ENCODE data around the gene CBLN3. TPM values are rescaled to one million over a fixed set of nuclear protein-coding genes. Genes with fewer than 3 reads are reported as not detected.

Gene CBLN3
- total RNA-seq, 1 donor from 2014 or later, result 3.9 TPM

- H3K27ac Mint-ChIP-seq, result no peak overlapping the region
- H3K27me3 Mint-ChIP-seq (ENCODE audit: low read depth), result no peaks in the 10 kb centered on the region
- TF ChIP-seq, protein P1, sequence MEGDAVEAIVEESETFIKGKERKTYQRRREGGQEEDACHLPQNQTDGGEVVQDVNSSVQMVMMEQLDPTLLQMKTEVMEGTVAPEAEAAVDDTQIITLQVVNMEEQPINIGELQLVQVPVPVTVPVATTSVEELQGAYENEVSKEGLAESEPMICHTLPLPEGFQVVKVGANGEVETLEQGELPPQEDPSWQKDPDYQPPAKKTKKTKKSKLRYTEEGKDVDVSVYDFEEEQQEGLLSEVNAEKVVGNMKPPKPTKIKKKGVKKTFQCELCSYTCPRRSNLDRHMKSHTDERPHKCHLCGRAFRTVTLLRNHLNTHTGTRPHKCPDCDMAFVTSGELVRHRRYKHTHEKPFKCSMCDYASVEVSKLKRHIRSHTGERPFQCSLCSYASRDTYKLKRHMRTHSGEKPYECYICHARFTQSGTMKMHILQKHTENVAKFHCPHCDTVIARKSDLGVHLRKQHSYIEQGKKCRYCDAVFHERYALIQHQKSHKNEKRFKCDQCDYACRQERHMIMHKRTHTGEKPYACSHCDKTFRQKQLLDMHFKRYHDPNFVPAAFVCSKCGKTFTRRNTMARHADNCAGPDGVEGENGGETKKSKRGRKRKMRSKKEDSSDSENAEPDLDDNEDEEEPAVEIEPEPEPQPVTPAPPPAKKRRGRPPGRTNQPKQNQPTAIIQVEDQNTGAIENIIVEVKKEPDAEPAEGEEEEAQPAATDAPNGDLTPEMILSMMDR (IDR thresholded peaks at IDR 0.05; ENCODE audit: unreplicated experiment), result no peak
- DNase-seq (ENCODE audit: low spot score in 2 of 2, unreplicated experiment in 2 of 2), result no peak
- H3K4me1 Mint-ChIP-seq, result peaks cover 29% of the 10 kb centered on the region
- H3K9me3 Mint-ChIP-seq, result no peaks in the 10 kb centered on the region
- no peaks in the 10 kb centered on the region for H3K36me3 Mint-ChIP-seq
- no peak overlapping the region for H3K4me3 Mint-ChIP-seq
These were observed 6.5 kb downstream of the CBLN3 start for GRCh38 chr14:24422694-24423601.

GRCh38 chr14:24422261-24422660 lies 7.2 kb downstream of the CBLN3 start:
- no peak for DNase-seq (ENCODE audit: low spot score in 2 of 2, unreplicated experiment in 2 of 2)
- H3K36me3 Mint-ChIP-seq, result no peaks in the 10 kb centered on the region
- peaks cover 26% of the 10 kb centered on the region for H3K4me1 Mint-ChIP-seq
- H3K27me3 Mint-ChIP-seq (ENCODE audit: low read depth), result no peaks in the 10 kb centered on the region
- H3K9me3 Mint-ChIP-seq, result no peaks in the 10 kb centered on the region
- no peak overlapping the region for H3K4me3 Mint-ChIP-seq
- H3K27ac Mint-ChIP-seq, result no peak overlapping the region
- TF ChIP-seq, protein P1 (IDR thresholded peaks at IDR 0.05; ENCODE audit: unreplicated experiment), result no peak

GRCh38 chr14:24418492-24418873 lies 11.0 kb downstream of the CBLN3 start:
- Mint-ChIP-seq H3K36me3 (peaks cover 12% of the 10 kb centered on the region), H3K27me3 (ENCODE audit: low read depth) (no peaks in the 10 kb centered on the region), H3K9me3 (no peaks in the 10 kb centered on the region), H3K4me3 (no peak overlapping the region), H3K27ac (no peak overlapping the region), H3K4me1 (peaks cover 9% of the 10 kb centered on the region)
- DNase-seq (ENCODE audit: low spot score in 2 of 2, unreplicated experiment in 2 of 2), result no peak
- TF ChIP-seq, protein P1 (IDR thresholded peaks at IDR 0.05; ENCODE audit: unreplicated experiment), result no peak

DNA sequence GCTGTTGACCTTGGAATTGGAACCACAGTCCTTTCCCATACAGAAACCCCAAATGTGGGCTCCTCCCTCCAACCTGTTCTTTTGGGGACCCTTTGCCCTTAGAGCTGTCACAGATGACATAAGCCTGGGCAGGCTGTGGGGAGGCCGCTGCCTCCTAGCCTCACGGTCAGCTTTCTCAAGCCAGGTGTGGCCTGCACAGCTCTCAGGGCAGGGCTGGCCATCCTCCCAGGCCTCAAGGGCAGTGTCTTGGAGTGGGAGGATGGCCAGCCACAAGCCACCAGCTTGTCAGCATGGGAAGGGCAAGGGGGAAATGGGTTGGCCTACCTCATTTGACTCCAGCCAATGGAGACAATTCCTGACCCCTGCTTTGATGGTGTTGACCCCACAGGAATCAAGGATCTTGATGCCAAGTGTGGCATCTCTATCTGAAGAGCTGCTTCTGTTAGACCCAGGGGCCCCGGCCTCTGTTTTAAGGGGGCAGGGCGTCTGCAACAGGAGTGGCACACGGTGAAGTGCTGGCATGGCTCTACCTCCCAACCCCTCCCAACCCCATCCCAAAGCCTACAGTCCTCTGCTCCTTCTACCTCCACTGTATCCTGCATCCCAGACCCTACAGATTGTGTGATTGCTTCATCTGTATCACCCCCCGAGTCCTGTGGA lies 11.5 kb downstream of the CBLN3 start:
- TF ChIP-seq, protein P1 (IDR thresholded peaks at IDR 0.05; ENCODE audit: unreplicated experiment), result no peak
- peaks cover 9% of the 10 kb centered on the region for H3K4me1 Mint-ChIP-seq
- no peak overlapping the region for H3K27ac Mint-ChIP-seq
- no peaks in the 10 kb centered on the region for H3K27me3 Mint-ChIP-seq (ENCODE audit: low read depth)
- no peak for DNase-seq (ENCODE audit: low spot score in 2 of 2, unreplicated experiment in 2 of 2)
- H3K36me3 Mint-ChIP-seq, result peaks cover 15% of the 10 kb centered on the region
- H3K4me3 Mint-ChIP-seq, result no peak overlapping the region
- no peaks in the 10 kb centered on the region for H3K9me3 Mint-ChIP-seq

DNA sequence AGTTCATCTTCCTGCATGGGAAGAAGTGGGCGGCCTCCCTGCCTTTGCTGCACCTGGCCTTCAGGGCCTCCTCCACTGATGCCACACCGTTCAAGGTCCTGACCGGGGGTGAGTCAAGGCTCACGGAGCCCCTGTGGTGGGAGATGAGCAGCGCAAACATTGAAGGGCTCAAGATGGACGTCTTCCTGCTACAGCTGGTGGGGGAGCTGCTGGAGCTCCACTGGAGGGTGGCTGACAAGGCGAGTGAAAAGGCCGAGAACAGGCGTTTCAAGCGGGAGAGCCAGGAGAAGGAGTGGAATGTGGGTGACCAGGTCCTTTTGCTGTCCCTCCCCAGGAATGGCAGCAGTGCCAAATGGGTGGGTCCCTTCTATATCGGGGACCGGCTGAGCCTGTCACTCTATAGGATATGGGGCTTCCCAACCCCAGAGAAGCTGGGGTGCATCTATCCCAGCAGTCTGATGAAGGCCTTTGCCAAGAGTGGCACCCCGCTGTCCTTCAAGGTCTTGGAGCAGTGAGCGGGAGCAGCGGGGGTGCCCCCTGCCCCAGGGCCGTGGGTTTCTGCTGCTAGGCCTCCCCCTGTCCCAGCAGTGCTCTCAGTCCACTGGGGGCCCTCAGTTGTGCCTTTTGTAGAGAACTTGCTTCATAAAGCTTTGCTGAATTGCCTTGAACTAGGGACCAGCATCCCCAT lies 12.4 kb downstream of the CBLN3 start:
- TF ChIP-seq, protein P1 (IDR thresholded peaks at IDR 0.05; ENCODE audit: unreplicated experiment), result no peak
- no peaks in the 10 kb centered on the region for H3K27me3 Mint-ChIP-seq (ENCODE audit: low read depth)
- DNase-seq (ENCODE audit: low spot score in 2 of 2, unreplicated experiment in 2 of 2), result no peak
- H3K36me3 Mint-ChIP-seq, result peaks cover 24% of the 10 kb centered on the region
- H3K9me3 Mint-ChIP-seq, result no peaks in the 10 kb centered on the region
- H3K4me3 Mint-ChIP-seq, result no peak overlapping the region
- peaks cover 9% of the 10 kb centered on the region for H3K4me1 Mint-ChIP-seq
- H3K27ac Mint-ChIP-seq, result peak overlapping the region; percentile 79
